Stimulated activated CD8-positive, alpha-beta memory T cell treated with anti-CD3 and anti-CD28 coated beads, Interleukin-7, amount 100 ng/mL, for 4 hours (primary cell): ENCODE results near the gene LMO3.

Experiments
- DNase-seq, 2 donors: peaks; one replicate each; pipeline ENCODE4 v3.0.0-alpha.2; 2020; ENCODE audit warnings: low read depth in 2 of 2

LMO3 gene

DNA sequence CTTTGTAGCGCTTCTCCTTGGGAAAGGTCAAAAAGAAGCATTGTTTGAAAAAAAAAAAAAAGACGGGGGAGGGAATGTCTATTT is at the start of gene LMO3:
TSS of gene LMO3 (minus strand) at position 46 of the 84 bp plus-strand sequence. CDS start 5,302 bp downstream, outside the sequence.
- DNase-seq: no peak

DNA sequence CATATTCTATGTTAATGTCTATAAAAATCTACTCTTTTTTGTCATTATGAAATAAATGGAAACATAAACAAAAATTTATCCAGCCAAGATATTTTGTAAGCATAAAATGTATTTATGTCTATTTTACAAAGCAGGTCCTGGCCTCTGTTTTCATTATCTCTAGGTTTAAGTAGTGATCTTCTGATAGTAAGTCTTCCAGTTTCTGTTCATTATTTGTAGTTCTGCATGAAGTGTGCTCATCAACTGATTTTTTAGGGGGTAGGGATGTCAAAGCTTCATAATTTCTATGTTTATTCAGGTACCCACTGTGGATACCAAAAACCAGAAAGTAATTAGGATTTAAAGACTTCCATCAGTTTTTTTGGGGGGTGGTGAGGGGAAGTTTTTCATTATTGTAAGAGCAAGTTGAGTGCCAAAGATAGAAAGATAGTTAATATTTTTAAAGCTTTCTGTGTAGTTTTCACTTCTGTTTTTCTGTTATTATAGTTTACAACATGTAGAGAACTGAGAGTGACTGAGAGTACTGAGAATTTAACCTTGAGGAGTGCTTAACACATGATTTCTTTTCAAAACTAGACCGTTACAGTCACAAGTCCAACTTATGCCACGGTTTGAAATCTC is 30.6 kb upstream of the LMO3 start:
- no peak for DNase-seq

DNA sequence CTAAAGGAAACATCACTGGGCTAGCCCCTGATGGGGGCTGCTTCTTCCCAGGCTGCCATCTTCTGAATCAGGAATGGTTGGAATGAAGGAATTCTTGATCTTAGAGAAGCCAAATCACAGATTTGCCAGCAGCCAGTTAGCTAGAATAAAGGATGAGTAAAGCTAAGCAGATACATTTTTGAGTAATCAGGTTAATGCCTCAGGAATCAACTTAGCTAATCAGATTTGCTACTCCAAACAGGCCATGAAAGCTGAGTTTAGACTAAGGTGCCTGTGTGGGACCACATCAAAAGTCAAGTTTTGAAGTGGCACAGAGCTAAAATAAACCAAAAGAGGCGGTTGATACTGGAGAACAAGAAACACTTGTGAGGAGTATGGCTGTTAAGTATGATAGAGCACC is 28.8 kb upstream of the LMO3 start:
- no peak for DNase-seq

DNA sequence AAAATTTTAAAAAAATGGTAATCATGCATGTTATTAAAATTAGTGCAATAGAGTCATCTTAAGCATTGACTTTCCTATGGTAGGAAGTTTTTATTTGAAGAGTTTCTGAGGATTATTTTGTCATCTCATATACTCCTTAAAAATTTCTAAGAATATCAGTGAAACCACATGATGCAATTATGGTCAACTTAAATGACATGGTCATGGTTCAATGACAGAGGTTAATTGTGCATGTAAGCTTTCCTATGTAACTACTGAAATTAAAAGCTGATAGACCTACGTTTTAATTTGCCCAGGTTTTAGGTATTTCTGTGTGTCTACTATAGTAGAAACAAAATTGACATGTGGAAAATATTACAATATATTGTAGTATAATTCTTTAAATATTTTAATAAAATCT is 21.0 kb upstream of the LMO3 start:
- DNase-seq: no peak

DNA sequence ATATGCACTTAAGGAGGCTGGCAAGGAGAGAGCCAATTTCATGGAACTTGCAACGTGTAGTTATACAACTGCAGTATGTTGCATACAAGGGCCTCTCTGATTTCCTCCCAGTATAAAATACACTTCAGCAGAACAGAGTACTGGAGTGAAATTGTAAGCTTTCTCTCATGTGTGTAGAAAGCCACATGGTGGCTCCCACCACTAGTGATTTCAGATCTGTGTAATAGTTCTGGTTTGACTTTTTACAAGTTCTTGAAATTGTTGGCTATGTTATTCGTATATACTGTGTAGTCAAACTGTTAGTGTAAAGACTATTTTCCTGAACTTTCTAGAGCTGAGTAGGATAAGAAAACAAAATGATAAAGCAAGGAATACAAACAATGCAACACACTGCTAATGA is 16.4 kb upstream of the LMO3 start:
- DNase-seq: no peak

DNA sequence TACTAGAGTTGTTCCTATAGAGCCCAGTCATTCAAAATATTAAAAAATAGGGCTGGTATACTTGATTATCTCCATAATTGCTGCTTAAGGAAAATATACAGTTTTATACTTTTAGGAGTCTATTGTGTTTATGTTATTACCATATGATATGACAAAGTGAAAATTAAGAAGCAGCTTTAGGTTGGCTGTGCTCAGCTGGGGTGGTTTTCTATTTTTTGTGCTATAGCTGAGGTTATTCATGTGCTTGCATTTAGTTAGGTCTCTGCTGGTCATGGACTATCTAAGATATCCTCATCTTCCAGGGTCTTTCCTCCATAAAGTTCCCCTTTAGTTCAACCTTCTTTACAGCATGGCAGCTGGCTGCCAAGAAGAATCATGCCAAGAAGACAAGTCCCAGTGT is 13.6 kb upstream of the LMO3 start:
- DNase-seq: no peak

DNA sequence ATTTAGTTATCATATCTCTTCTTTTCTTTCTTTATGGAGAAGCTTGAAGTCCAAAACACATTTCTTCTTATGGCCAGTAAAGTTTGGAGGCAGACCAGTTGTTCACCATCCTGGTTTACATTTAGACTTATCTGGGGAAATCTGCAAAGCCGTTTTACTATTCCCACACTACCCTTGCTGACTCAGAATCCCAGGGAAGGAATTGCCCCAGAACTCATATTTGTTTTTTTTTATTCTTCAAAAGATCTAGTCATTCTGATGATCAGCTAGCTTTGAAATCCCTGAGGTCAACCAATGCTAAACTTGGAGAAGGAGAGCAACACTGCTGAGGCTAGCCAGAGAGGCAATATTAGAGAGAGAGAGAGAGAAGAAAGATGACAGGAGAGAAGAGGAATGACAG is 12.3 kb upstream of the LMO3 start:
- no peak for DNase-seq

DNA sequence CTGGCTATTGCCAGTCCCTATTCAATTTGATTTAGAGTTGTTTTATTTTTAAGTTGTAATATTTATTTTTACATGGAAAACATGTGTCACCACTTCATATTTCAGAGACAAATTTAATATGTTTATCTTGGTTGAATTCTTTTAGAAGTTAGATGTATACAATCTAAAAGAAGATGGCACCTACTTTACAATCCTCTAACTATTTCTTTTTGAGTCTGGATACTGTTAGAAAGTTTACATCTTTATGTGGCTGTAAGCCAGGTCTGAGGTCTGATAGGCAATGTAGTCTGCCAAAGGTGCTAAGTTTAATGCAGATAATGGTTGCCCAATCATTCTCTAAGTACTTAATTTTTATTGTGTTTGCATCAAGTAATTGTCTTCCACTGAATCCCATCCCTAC is 7.2 kb upstream of the LMO3 start:
- no peak for DNase-seq

DNA sequence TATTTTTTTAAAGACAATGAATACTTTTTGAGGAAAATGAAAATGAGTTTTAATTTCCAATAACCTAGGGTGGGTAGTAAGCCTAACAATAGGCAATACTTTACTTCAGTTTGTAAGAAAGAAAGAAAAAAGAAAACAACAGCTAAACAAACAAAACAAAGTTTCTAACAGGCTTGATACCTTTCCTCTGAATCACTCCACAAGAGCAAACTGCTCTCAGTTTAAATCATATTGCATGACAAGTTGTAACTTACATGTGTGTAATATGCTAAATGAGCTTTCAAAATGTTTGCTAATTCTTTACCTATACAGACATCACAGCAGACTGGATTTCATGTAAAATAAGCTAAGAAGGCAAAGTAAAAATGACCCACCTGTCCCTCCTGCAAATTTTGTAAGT is 6.7 kb upstream of the LMO3 start:
- no peak for DNase-seq

DNA sequence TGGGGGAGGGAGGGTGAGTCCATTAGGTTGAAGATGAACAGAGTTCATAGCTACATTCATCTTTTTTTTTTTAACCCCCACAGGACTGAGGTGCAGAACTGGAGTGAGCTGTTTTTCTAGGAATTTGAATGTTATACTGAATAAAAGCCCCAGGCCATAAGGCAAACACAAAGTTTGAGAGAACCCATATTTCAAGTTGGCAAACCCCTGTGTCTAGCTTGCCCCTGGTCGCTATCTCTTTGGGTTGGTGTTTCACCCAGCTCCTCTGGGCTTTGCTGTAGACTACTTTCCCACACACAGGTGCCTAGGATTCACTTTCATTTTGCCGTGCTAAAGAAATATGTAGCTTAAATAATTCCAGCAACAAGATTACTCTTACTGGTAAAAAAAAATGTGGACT is 5.2 kb upstream of the LMO3 start:
- no peak for DNase-seq

DNA sequence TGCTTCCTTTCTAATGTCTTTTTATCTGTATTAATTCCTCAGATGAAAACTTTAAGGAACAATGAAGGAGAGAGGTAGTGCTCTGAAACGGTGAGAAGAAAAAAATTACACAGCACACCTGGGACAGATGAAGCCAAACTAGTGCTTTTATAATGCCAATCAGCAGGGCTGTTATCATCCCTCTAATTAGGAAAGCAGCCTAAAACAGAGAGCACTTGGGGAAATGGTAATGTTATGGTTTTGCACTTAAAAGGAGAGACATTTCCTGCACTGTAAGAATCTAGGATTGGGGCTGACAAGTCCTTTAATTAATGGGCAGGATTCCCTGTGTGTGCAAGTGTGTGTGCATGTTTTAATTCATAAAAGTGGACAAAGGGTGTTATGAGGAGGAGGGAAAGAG is 4.8 kb upstream of the LMO3 start:
- no peak for DNase-seq

DNA sequence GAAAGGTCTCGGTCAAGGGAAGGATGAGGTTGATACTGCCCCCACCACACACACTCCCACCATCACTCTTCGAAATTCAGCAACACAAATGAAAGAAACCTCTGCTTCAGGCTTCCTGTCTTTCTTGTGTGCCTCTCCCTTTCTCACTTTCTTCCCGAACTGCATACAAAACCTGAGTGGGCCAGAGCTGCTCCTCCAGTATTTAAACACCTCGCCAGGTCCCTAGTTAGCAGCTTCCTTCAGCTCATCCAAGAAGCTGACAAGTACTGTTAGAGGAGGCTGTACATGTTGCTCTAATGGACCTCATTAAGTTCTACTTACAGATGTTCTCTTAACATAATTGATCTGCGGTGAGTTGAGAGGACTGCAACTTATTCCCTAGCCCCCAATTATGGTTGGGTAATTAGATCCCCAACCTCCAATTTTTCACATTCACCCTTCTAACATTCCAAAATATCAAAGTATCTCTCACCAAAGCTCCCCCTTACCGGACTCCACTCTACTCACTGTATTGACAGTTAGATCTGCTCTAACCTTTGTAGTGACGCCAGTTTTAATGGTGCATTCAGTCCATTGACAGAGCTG is 4.1 kb upstream of the LMO3 start:
- DNase-seq: no peak

DNA sequence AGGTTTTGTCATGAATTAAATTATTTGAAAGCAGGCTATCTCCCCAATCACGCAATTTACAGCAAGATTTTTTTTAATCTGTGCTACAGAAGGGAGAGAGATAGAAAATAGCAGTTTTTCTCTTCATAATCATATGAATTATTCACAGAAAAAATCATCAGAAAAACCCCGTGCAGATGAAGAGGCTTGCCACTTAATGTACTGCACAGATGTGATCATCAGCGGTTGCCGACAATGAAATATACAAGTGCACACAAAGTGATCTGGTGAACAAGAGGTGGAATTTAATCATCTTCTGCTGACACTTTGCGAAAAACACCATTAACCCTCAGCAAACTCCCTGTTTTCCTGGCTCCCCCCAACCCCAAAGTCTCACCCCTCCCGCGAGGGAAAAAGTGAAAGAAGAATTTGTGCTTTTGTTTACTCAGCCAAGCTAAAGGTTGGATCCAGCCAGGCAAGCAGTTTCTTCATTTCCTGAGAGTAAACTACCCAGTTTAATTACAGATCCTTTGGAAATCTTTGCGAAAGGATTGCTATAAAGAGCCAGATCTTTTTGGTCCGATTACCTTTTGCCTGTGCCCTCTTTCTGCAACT is 3.1 kb upstream of the LMO3 start:
- no peak for DNase-seq

DNA sequence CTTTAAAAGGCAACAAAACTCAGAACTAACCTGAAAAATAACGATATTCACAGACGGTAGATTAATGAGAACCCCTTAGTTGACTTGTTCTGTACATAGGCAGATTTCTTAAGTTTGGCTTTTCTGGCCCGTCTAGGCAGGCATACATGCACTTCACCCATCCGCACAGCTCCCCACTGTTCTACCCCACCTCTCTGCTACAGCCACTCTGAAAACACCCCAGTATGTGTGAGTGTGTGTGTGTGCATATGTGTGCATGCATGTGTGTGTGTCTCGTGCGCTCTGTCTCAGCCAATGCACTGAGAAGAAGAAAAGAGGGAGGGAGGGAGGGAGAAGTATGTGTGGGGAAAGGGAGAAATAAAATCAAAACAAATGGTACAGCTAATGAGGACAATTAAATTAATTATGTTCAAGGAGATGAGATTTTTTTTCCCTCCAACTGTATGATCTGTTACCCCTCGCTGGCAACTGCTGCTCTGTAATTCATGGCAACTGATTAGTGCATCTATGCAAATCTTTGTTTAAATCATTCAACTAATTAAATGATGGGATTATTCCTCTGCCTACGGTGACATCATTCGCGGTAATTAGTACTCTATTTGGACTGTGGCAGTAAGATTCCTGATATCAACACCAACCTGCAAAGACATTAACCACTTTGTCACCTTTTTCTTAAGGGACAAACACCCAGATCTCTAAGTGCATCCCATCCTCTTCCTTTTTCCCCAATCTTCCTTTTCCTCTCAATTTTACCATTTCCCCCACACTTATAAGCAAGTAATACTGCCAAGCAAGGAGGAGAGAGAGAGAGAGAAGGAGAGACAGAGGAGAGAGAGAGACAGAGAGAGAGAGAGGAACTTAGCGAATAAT is 2.2 kb upstream of the LMO3 start:
- DNase-seq: no peak

DNA sequence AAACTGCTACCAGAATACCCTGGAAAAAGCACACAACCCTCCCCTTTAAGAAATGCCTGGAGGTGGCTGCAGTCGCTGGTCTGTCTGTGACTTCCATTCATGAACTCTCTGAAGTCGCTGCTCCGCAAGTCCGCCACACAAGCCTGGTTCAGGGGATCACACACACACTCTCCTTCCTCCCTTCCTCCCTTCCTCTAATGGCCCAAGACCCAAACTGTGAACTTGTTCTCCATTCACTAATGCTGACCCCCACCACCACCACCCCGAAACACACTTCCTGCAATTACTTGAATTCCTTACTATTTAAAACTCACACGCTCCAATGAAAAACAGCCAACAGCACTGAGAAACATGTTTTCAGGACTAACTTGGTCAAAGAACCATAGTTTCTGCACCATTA is 1.0 kb upstream of the LMO3 start:
- DNase-seq: no peak

DNA sequence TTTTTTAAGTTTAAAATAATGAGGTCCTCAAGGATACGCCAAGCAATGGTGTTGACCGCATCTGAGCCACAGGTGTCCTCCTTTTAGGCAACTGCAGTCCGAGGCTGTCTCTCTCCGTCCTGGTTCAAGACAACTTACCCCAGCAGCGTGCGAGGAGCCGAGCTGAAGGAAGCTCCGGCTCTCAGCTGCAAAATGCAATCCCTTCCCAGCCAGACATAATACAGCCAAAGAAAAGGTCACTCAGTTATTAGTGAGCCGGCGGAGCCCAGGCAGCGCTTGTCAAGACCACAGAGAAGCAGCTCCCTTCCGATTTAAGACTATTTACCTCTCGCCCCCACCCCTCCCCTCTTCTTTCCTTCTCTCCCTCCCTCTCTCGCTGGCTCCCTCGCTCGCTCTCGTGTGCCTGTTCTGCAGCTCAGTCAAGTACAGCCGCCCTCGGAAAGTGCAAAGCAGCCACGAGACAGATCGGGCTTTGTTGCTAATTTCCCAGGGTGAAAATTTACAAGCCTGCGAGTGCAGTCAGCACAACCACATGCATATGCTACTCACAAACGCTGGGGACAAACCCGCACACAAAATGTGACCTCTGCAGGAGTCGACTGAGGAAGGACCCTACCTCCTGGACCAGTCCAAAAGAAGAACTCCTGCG is 363 bp upstream of the LMO3 start:
- no peak for DNase-seq

DNA sequence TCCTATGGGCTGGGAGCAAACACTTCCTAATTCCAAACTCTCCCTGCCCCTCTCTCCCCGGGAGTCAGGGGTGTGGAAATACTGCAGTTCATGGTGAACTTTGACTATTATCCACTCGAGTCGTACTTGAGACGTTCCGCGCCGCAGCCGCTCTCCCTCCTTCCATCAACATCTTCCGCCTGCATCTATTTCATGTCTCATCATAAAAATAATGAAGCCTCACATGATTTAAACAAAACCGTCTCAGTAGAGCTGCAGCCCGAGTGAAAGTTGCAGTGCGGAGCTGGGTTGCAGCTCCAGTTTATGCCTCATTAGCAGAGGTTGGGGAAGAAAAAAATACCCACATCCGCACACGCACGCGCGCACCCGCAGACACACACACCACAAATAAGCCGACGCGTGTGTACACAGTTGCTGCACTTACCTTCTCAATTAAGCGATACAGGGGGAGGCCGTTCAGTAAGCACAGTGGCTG is 283 bp downstream of the LMO3 start:
- DNase-seq: no peak

DNA sequence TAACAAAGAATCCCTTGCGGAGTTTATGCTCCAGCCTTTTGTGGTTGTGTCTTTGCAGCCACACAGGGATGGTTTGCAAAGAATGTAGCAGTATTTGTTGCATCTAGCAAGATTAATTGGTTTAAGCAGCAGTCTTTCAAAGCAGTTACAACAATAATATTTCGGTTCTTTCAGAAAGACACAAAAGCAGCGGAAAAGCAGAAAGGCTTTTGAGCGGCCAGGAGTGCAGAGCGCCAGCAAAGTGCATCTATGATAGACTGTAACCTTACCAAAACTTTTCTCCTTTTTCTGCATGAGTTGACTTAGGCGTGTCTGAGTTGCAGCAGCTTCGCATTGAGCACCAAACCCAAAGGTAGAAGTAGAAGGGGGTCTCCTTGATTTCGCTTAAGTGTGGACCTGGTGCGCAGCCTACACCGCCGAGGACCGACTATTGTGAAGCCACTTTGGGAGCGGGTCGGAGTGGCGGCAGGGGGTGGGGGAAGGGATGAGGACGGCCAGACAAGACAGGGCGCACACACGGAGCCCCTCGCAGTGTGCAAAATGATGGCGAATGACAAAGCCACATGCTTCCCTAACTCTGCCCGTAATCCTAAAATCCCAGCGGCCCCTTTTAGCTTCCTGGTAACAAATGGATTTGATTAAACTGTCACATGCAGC is 1.2 kb downstream of the LMO3 start:
- no peak for DNase-seq

DNA sequence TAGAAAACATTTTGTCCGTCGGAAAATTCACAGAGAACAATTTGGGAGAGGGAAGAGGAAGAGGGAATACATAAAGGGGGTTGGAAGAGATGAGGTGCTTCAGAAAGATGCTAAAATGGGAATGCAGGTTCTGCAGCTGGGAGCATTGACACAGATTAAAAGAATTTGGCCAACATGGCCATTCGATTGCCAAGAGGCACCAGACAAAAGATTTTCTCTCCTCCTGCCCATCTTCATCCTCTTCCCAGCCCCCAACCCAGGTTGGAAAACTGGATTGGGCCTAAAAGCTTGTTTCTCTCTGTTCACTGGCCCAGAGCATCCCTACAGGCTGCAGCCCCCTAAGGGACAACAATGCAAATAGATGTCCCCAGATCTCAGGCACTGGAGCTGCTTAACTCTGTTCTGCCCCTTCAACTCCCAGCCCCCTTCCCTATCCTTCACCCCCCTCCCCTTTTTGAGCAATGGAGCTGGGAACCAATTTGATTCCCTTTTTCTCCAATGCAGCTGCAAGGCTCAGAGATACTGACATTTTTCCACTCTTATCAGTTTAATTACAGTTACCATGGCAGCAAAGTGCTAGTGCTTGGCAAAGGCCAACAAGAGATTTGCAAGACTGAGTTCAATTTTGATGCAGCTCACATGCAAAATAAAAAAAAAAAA is 1.9 kb downstream of the LMO3 start:
- DNase-seq: no peak

DNA sequence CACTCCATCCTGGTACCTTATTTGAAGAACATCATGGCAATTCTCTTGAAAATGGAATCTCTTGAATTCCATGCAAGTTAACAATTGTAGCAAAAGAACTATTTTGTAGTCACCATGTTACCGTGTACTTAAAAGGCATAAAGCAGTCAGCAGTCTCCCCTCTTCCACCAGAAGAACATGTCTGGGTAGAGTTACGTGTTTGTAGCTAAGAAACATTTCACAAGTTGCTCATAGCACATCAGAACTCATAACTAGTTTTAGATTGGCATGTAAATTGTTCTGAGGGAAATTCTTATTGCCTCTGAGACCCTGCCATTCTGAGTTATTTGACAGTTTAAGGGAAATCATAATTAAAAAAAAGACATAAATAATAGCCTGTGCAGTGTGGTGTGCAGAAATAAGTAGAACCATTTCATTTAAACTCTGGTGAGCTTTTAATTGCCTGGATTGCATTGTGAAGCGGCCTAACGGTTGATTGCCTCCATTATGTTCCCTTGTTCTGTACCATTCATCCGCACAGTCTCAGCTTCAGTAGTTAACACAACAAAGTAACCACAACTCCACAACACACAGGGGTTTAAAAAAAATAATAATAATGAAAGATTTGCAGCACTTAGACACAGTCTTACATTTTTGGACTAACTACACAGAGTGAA is 2.6 kb downstream of the LMO3 start:
- no peak for DNase-seq

DNA sequence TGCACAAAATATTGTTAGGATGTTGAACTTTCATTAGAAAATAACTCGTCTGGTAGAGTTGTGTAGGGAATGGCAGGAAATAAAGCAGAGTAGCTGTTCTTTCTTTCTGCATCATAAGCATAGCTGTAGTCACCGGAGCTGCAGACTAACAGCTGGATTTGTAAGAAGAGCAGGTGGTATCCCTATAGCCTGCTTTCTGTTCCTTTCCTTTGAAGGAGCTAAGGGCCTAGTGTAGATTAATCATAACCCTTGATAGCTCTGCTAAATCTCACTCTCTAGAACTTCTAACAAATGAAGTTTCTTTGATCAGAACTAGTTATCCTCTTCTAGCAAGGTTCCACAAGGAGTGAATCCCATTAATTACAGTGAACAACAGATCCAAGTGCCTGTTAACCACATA is 3.5 kb downstream of the LMO3 start:
- no peak for DNase-seq
